ENCODE measurements around the gene MSMB.

- TF ChIP-seq CTCF (conservative IDR thresholded peaks at IDR 0.05) (no peak), EZH2 (IDR thresholded peaks at IDR 0.05; ENCODE audit: low read depth) (no peak)
Observed at GRCh38 chr10:46019569-46020343, 26.3 kb downstream of the MSMB start.

Measured in PC-9 (cell line).